HG03139 (cell line): ENCODE results near the gene ADORA1.

ENCODE experiments used
- ATAC-seq: cut with Tn5 transposase; IDR thresholded peaks from one replicate; pipeline ENCODE4 v1.9.1; 2021; ENCODE audit not compliant: unreplicated experiment

ADORA1 gene

DNA sequence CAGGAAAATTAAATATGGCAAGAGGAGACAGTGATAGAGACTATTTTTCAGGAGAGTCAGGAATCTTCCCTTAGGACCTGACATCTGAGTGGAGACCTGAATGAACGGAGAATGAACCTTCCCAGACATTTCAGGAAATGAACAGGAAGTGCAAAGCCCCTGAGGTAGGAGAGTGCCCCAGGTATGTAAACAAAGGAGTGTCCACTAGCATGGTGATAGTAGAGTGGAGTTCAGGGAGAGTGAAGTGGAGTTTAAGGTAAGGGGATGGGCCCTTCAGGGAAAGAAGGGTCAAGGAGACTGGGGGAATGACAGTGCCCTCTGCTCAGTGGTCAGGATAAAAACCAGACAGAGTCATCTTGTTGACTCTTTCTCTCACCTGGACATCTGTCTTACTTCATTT lies 28.8 kb downstream of the ADORA1 start:
- no peak for ATAC-seq

DNA sequence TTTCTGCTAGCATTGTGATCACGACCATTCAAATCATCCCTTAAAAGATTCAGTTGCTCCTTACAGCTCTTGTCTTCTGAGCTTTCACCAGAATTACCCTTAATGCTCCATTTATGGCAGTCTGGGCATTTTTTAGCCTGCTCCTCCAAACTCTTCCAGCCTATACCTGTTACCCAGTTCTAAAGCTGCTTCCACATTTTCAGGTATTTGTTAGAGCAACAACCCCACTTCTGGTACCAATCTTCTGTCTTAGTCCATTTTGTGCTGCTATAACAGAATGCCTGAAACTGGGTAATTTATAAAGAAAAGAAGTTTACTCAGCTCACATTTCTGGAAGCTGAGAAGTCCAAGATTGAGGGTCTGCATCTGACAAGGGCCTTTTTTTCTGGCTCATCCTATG lies 30.9 kb downstream of the ADORA1 start:
- no peak for ATAC-seq

DNA sequence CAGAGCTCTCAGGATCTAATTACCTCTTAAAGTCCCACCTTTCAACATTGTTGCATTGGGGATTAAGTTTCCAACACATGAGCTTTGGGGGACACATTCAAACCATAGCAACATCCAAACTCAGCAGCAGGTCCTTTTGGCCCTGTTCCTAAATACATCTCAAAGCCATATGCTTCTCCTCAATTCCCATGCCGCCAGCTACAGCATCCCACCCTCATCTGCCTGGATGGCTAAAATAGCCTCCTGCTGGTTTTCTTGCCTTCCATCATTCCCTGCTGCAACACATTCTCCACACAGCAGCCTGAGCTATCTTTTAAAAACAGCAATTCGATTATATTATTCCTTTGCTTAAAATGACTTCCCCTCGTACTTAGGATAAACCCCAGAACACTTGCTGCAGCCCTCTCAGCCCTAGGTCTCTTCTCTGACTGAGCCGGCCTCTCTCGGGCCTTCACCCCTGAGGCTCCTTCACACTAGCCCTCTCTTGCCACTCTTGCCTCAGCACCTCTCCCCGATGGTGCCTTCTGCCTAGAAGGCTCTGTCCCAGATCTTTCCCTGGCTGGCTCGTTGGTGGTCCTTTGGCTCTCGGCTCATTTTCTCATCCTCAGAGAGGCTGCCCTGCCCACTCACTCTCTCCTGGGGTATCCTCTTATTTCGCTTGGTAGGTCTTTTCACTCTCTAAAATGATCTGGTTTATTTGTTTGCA lies 31.6 kb downstream of the ADORA1 start:
- ATAC-seq, result no peak

DNA sequence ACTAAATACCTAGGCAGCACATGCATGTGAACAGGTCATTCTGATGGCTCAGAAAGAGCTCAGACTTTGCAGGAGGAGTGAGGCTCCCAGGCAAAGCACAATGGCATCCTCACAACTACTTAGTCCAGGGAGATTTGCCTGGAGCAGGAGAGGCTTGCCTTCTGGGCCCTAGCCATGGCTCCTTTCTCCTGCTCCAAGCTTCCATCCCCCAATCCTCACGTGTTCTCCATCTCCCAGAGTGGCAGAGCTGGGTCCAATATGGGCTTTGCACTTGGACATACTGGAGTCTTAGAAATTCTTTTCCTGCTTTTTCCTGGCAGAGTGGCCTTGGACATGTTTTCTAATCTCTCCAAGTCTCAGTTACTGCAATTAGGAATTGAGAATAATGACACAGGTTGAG lies 32.3 kb downstream of the ADORA1 start:
- ATAC-seq, result no peak

DNA sequence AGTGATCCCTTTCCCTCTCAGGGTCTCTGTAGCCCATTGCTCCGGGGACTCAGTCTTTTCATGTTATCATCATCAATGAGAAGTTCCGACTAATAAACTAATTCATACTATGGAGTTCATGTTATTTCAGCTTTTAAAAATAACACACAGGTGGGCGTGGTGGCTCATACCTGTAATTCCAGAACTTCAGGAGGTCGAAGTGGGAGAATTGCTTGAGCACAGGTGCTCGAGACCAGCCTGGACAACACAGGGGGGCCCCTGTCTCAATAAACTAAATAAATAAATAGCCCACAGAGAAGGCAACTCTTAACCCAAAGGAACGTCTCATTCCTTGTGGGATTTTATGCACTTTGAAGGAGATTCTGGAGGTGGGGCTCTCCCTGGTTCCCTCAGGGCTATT lies 33.6 kb downstream of the ADORA1 start:
- ATAC-seq, result no peak

DNA sequence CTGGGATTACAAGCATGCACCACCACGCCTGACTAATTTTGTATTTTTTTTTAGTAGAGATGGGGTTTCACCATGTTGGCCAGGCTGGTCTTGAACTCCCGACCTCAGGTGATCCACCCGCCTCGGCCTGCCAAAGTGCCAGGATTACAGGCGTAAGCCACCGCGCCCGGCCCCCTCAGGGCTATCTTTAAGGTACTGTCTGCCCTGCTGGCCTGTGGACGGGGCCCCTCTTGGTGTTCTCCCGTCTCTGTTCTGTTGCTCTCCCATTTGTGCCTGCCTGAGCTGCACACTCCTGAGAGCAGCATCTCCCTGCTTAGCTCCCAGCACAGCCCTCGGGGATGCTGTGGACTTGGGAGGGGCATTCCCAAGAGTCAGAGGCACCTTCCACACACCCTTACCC lies 34.2 kb downstream of the ADORA1 start:
- ATAC-seq, result no peak

DNA sequence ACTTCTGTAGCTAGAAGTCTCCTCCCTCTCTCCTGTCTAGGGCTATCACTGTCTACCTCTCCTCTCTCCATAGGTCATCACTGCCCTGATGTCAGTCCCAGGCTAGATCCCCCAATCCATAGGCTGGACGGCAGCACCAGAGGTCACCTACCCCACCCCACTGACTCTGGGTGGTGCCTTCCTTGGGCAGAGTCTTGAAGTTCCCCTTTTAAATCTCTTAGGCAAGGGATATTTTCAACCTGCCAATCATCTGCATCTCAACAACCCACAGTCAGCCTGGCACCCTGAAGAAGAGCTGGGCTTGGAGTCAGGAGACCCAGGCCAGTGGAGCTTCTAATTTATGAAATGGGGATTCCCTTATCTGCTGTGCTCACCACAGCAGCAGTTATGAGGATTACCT lies 34.9 kb downstream of the ADORA1 start:
- no peak for ATAC-seq

DNA sequence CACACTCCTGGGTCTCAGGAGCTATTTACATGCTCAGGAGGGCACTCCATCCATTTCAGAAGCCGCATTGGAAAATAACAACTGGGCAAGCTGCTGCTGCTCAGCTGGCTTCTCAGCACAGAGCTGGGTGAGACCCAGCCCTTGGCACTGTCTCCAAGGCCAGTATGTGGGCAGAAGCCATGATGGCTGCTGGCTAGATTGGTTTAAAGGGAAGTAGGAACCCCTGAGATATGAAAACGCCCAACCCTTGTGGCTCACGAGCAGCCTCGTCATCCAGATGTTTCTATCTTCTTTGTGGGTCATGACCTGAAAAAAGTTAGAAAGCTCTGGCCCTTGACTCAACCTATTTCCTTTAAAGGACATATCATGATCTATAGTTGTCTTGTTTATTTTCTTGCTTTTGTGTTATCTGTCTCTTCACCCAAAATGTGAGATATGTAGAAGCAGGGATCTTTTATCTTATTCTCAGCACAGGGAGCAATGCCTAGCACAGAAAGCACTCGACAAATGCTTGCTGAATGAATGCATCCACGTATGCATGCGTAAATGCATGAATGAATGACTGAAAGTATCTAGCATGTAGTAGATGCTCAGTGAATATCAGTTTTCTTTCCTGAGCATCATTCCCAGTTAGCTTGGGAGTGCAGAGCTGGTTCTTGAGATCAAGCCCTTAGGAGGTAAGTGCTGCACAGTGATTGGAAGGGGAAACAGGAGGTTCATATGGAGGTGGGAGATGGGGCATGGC lies 36.5 kb downstream of the ADORA1 start:
- no peak for ATAC-seq

DNA sequence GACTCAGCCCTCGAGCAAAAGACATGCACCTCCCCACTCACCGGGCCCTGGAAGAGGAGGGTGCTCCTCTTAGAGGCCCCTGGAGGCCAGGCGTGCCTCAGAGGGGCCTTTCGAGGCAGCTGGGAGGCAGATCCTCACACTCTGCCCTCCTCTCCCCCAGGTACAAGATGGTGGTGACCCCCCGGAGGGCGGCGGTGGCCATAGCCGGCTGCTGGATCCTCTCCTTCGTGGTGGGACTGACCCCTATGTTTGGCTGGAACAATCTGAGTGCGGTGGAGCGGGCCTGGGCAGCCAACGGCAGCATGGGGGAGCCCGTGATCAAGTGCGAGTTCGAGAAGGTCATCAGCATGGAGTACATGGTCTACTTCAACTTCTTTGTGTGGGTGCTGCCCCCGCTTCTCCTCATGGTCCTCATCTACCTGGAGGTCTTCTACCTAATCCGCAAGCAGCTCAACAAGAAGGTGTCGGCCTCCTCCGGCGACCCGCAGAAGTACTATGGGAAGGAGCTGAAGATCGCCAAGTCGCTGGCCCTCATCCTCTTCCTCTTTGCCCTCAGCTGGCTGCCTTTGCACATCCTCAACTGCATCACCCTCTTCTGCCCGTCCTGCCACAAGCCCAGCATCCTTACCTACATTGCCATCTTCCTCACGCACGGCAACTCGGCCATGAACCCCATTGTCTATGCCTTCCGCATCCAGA lies 37.7 kb downstream of the ADORA1 start:
- no peak for ATAC-seq

DNA sequence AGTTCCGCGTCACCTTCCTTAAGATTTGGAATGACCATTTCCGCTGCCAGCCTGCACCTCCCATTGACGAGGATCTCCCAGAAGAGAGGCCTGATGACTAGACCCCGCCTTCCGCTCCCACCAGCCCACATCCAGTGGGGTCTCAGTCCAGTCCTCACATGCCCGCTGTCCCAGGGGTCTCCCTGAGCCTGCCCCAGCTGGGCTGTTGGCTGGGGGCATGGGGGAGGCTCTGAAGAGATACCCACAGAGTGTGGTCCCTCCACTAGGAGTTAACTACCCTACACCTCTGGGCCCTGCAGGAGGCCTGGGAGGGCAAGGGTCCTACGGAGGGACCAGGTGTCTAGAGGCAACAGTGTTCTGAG lies 38.3 kb downstream of the ADORA1 start:
- ATAC-seq, result no peak

DNA sequence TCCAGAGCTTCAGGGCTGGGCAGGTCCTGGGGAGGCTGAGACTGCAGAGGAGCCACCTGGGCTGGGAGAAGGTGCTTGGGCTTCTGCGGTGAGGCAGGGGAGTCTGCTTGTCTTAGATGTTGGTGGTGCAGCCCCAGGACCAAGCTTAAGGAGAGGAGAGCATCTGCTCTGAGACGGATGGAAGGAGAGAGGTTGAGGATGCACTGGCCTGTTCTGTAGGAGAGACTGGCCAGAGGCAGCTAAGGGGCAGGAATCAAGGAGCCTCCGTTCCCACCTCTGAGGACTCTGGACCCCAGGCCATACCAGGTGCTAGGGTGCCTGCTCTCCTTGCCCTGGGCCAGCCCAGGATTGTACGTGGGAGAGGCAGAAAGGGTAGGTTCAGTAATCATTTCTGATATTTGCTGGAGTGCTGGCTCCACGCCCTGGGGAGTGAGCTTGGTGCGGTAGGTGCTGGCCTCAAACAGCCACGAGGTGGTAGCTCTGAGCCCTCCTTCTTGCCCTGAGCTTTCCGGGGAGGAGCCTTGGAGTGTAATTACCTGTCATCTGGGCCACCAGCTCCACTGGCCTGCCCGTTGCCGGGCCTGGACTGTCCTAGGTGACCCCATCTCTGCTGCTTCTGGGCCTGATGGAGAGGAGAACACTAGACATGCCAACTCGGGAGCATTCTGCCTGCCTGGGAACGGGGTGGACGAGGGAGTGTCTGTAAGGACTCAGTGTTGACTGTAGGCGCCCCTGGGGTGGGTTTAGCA lies 38.8 kb downstream of the ADORA1 start:
- no peak for ATAC-seq

DNA sequence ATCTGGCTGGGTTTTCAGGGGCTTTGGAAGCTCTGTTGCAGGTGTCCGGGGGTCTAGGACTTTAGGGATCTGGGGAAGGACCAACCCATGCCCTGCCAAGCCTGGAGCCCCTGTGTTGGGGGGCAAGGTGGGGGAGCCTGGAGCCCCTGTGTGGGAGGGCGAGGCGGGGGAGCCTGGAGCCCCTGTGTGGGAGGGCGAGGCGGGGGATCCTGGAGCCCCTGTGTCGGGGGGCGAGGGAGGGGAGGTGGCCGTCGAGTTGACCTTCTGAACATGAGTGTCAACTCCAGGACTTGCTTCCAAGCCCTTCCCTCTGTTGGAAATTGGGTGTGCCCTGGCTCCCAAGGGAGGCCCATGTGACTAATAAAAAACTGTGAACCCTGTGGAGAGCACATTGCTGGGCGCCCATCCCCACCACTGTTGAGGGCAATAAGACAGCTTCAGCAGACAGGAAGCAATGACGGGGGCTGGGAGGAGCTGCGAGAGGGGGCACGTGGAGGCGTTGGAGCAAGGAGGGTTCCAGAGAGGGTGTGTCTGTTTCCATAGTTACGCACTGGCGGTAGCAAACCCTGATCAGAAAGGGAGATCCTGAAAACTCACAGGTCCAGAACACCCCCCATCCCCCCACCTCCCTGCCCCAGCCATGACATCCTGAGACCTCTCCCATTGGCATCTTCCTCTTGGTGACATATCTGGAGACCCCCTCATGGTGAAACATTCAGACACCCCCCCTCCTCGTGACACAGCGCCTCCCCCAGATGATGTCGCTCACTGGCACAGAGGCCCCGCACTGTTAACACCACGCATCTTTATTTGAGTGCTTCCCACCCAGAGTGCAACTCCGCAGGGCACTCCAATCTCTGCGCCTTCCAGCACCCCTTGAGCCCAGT lies 39.7 kb downstream of the ADORA1 start:
- no peak for ATAC-seq

DNA sequence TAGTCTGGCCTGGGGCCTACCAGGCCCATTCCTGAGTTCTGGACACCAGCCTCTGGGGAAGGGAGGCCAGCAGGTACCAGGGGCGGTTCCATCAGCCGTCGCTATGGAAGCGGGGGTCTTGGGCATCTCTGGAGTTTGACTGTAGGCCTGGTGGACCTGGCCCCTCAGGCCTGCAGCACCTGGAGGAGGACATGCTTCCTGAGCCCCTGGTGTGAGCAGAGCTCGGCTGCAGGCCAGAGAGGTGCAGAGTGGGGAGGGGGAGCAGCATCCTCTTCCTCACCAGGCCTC lies 40.3 kb downstream of the ADORA1 start:
- ATAC-seq, result no peak

DNA sequence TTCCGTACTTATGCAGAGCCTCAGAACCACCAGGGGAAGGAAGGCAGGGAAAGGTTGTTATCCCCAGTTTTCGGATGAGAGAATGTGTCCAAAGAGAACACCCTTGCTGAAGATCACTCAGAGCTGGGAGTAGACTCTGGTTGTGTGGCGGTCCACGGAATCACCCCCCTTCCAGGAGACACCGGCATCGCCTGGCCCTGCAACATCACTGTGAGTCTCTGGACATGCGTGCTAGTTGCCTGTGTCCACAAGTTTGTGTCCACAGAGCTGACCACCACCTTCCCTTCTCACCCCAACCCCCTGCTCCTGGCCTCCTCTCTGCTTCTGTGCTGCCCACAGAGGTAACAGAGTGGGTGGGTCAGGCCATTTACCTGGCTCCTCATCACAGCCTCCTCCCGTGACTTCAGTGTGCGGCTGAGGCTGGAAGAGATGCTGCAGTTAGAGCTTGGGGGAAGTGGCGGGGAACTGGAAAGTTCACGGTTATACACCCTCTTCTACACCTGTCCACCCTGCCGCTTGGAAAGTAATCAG lies 40.8 kb downstream of the ADORA1 start:
- ATAC-seq, result no peak

DNA sequence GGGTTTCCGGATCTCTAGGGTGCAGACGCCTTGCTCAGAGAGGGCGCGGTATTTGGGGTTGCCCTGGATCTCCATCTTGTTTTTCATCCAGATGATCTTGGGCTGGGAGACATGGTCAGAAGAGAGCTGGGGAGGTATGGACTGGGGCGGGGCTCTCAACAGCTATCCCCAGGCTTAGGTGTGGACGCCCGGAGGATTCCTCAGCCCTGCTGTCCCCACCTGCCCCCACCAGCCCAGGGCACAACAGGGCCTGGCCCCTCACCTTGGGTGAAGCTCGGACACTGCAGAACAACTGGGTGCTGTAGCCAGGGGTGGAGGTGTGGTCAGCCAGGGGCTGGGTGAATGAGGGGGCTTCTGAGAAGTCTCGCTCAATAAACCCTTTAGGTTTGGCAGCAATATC lies 41.5 kb downstream of the ADORA1 start:
- no peak for ATAC-seq

DNA sequence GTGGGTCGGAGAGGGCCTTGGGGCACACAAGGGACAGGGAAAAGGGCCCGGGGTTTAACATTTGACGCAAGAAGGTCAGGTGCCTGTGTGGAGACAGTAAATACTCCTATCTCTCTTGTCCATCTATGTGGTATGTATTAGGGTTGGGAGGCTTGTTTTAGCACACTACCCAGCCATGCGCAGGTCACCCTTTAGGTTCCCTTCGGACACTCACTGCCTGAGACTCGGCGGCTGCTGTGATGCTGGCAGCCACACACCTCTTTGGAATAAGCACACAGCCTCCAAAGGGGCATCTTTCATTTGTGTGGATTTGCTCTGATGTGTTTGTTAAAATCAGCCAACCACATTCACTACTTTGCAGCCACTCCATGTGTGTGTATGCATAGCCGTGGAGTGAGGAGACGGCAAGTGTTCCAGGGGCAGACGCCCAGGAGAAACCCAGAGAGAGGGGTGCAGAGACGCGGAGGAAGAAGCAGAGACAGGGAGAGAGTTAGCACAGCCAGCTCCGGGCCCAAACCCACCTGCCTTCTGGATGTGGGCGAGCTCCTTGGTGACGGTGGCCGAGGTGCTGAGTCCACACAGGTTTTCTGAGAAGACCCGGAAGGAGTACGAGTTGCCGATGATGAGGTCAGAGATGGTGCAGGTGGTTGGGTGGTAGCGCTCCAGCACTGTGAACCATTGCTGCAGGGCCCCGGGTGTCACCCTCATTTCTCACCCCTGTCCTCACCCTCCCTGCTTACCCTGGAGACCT lies 42.4 kb downstream of the ADORA1 start:
- no peak for ATAC-seq

DNA sequence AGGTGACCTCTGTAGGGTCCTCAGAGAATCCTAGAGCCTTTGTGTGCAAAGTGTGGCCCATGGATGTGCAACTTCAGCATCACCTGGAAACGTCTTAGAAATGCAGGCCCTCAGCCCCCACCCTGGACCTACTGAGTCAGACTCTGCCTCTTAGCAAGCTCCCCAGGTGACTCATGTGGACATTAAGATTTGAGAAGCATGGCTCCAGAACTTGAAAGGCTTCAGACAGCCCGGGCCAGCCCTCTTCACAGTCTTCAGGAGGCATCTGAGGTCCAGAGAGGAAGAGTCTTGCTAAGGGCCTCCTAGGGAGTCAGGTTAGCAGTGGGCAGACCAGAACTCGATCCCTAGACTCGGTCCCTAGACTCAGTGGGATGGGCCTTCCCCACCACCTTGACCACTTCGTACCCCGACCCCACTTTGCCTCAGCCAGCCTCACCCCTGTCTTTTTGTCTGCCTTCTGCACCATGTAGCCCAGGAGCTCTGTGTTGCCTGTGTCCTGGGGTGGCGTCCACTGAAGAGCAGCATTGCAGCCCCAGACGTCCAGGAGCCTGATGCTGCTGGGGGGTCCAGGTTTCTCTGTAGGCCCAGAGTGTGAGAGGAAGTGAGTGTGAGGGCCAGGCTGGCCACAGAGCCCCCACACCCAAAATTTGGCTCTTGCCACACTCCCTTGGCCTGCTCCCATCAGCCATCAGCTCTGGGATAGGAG lies 43.3 kb downstream of the ADORA1 start:
- ATAC-seq, result no peak

DNA sequence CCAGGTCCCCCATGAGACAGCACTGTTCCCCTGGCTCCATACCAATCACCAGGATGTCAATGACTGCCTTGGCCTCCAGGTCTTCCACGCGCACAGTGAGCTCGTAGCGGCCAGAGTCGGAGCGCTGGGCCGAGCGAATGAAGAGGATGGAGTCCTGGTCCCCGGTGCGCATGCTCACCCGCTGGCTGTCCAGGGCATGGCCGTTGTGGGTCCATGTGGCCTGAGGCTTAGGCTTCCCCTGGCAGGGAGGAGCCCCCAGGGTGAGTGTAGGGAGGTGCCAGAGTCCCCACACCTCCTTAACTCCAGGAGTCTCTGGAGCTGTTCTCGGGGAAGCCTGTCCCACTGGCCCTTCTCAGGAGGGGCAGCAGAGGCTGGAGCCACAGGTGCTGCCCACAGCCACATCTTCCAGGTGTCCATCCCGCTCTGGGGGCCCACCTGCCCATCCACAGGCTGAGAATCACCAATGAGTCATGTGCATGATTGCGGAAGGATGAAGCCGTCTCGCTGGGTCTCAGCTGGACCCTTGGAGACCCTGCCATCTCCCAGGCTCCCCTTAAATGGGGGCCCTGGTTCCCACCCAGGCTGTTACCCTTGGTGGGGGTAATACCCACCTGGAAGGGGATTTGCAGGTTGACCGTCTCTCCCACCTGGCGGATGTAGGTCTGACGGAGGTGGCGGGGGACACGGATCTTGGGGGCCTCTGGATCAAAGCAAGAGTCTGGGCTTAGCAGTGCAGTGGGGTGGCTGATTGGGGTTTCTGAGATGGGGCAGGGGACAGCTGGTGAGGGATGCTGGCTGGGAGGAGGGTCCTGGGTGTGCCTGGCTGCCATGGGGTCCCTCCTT lies 44.0 kb downstream of the ADORA1 start:
- ATAC-seq, result no peak
